GM18868 (cell line): ENCODE data around the gene NAV2.
A peak's percentile ranks its signal among the peaks of the same experiment; 100 is the strongest.

Experiments
- ATAC-seq: cut with Tn5 transposase; IDR thresholded peaks from one replicate; pipeline ENCODE4 v1.9.1; 2021; ENCODE audit warnings: mild to moderate bottlenecking, moderate library complexity; ENCODE audit not compliant: unreplicated experiment

Gene NAV2

GRCh38 chr11:20097319-20098221 lies 384.9 kb downstream of the NAV2 start:
- ATAC-seq, result no peak

GRCh38 chr11:20099527-20099926 lies 386.9 kb downstream of the NAV2 start:
- no peak for ATAC-seq

- ATAC-seq, result no peak
Measured at GRCh38 chr11:20102397-20102796, 389.8 kb downstream of the NAV2 start.

GRCh38 chr11:20103281-20103680 lies 390.6 kb downstream of the NAV2 start:
- no peak for ATAC-seq

- no peak for ATAC-seq
Measured at GRCh38 chr11:20105427-20105826, 392.8 kb downstream of the NAV2 start.

GRCh38 chr11:20109731-20110445 lies 397.3 kb downstream of the NAV2 start:
- no peak for ATAC-seq

GRCh38 chr11:20110908-20111669 lies 398.5 kb downstream of the NAV2 start:
- peak; percentile 80 for ATAC-seq

- ATAC-seq, result no peak
Measured at GRCh38 chr11:20111871-20112270, 399.2 kb downstream of the NAV2 start.

GRCh38 chr11:20112291-20113148 lies 399.9 kb downstream of the NAV2 start:
- no peak for ATAC-seq

- no peak for ATAC-seq
Measured at GRCh38 chr11:20113149-20113438, 400.5 kb downstream of the NAV2 start.

- ATAC-seq, result no peak
Measured at GRCh38 chr11:20114588-20114987, 402.0 kb downstream of the NAV2 start.

- no peak for ATAC-seq
Measured at GRCh38 chr11:20116825-20117224, 404.2 kb downstream of the NAV2 start.

GRCh38 chr11:20117291-20117690 lies 404.7 kb downstream of the NAV2 start:
- ATAC-seq, result no peak

- no peak for ATAC-seq
Measured at GRCh38 chr11:20118209-20118608, 405.6 kb downstream of the NAV2 start.

GRCh38 chr11:20119315-20119714 lies 406.7 kb downstream of the NAV2 start:
- no peak for ATAC-seq

- no peak for ATAC-seq
Measured at GRCh38 chr11:20120134-20120925, 407.7 kb downstream of the NAV2 start.

- no peak for ATAC-seq
Measured at GRCh38 chr11:20122131-20122530, 409.5 kb downstream of the NAV2 start.

GRCh38 chr11:20125927-20126326 lies 413.3 kb downstream of the NAV2 start:
- no peak for ATAC-seq

GRCh38 chr11:20126724-20127123 lies 414.1 kb downstream of the NAV2 start:
- no peak for ATAC-seq
